ENCODE data around the gene WASF2. TPM values are rescaled to one million over a fixed set of nuclear protein-coding genes. Genes with fewer than 3 reads are reported as not detected.

The WASF2 gene
- total RNA-seq, 3 donors from 2014 or later: 131 to 159 (median 134) TPM

- Histone ChIP-seq H3K36me3 (ENCODE audit: low read depth) (no peaks in the 10 kb centered on the region), H3K4me3 (no peak overlapping the region), H3K4me1 (ENCODE audit: low read depth) (peaks cover 37% of the 10 kb centered on the region), H3K9me3 (no peaks in the 10 kb centered on the region)
- ATAC-seq: peak; percentile 83
- TF ChIP-seq CTCF (IDR thresholded peaks at IDR 0.05): no peak
- DNase-seq: peak; percentile 85 to 89 (median 88)
- intact Hi-C loops (cut with DNase I, micrococcal nuclease): no loop called here
Observed at GRCh38 chr1:27527890-27528817, 38.2 kb upstream of the WASF2 start.

- Histone ChIP-seq H3K4me3 (no peak overlapping the region), H3K36me3 (ENCODE audit: low read depth) (no peaks in the 10 kb centered on the region), H3K4me1 (ENCODE audit: low read depth) (peaks cover 45% of the 10 kb centered on the region), H3K9me3 (no peaks in the 10 kb centered on the region)
- intact Hi-C loops (cut with DNase I, micrococcal nuclease): no loop called here
- ATAC-seq (peak; percentile 35), DNase-seq (peak; percentile 69 to 81 (median 73))
- no peak for TF ChIP-seq CTCF (IDR thresholded peaks at IDR 0.05)
Observed at GRCh38 chr1:27527223-27527889, 37.4 kb upstream of the WASF2 start.

GRCh38 chr1:27526569-27527222, 36.7 kb upstream of the WASF2 start:
- no peak for TF ChIP-seq CTCF (IDR thresholded peaks at IDR 0.05)
- DNase-seq (no peak), ATAC-seq (no peak)
- Histone ChIP-seq H3K4me1 (ENCODE audit: low read depth) (peaks cover 47% of the 10 kb centered on the region), H3K9me3 (no peaks in the 10 kb centered on the region), H3K4me3 (no peak overlapping the region), H3K36me3 (ENCODE audit: low read depth) (no peaks in the 10 kb centered on the region)
- intact Hi-C loops (cut with DNase I, micrococcal nuclease): no loop called here

- H3K4me3 ChIP-seq: no peak overlapping the region
- intact Hi-C loops (cut with DNase I, micrococcal nuclease): no loop called here
- peak; percentile 61 to 85 (median 74) for DNase-seq
- no peaks in the 10 kb centered on the region for H3K36me3 ChIP-seq (ENCODE audit: low read depth)
- H3K9me3 ChIP-seq: no peaks in the 10 kb centered on the region
- peaks cover 58% of the 10 kb centered on the region for H3K4me1 ChIP-seq (ENCODE audit: low read depth)
- peak; percentile 22 for ATAC-seq
- no peak for TF ChIP-seq CTCF (IDR thresholded peaks at IDR 0.05)
Observed at GRCh38 chr1:27525296-27526272, 35.6 kb upstream of the WASF2 start.
